Left colon (tissue), 2 donors: ENCODE results near the gene EFEMP2. TPM values are rescaled to one million over a fixed set of nuclear protein-coding genes. Genes with fewer than 3 reads are reported as not detected.

ENCODE experiments used
- ATAC-seq: fragments of 200-7000 bp; cut with Tn5 transposase; one replicate; pipeline ENCODE4 v1.9.1; 2020; ENCODE audit warnings: mild to moderate bottlenecking, moderate library complexity
- DNase-seq, 2 donors: peaks; one replicate each; pipeline ENCODE4 v3.0.0-alpha.2; 2020
- intact Hi-C, 2 donors: fragments of 100-400 bp; cut with DNase I in 1 of 2; cut with micrococcal nuclease in 1 of 2; formaldehyde crosslinking; loops; one replicate each; pipeline versions ENCODE4 v1.11.2 to v1.14.0; 2022; cut with DNase I, micrococcal nuclease
- long read RNA-seq: library from polyadenylated mRNA; unstranded; transcript quantifications from one replicate; pipeline ENCODE4 v2.0.0, GENCODE V29; 2021
- total RNA-seq, 2 donors: library from RNA; stranded (reverse); fragmentation: NEBNext Ultra II Directional; extraction: Animal tissue kit (Norgen Biotek cat#: 25700); gene quantifications; one replicate each; pipeline ENCODE4 v1.2.1, GENCODE V29; 2021
- donor health status: DM: no; HTN: no; CAD: no.
- donor health status: DM: yes; HTN: yes; CAD: no.

EFEMP2 gene
- total RNA-seq, result 10 to 100 TPM in 1 of 2 donors, 1 to 10 TPM in 1; 4.5 to 21.4 TPM
- long read RNA-seq, transcript EFEMP2-201 (11 exons, 2,034 nt), result major isoform, 8 of 18 reads
- long read RNA-seq, partial matches to known transcripts, result 8 of 18 reads
- long read RNA-seq, other reads (novel, unspliced or antisense), result 2 of 18 reads

DNA sequence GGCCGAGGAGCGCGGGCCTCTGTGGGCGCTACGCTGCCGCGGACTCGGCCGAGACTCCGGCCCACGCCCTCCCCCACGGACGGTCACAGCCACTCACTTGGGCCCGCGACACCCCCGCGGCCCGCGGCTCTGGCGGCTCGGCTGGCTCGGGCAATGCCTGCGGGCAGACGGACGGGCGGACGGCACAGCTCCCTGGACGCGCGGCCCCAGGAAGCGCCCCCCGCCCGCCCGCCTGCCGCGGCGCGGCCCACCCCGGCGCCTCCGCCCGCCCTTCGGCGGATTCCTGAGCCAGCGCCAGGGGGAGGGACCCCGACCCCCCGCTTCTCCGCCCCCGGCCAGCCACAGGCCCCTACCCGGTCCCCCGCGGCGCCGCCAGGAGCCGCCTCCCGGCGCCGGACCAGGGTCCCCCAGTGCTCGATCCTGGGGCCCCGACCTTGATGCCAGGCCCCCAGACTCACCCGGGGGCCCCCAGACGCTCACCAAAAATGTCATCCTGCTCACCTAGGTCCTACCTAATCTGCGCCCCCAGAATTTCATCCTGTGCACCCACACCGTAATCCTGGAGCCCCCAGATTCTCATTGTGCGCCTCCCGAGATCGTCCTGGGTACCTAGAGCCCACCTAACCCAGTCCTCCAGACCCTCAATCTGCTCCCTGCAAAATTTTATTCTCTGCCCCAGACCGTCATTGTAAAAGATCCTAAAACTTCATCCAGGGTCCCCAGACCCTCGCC, at the start of gene EFEMP2:
Gene EFEMP2 (minus strand): TSS at position 215 of the 732 bp plus-strand sequence. CDS start 446 bp downstream, outside the sequence.
- ATAC-seq (peak; percentile 7), DNase-seq (peak in 1 of 2 donors; percentile 40)
- intact Hi-C loops, result no loop called here

DNA sequence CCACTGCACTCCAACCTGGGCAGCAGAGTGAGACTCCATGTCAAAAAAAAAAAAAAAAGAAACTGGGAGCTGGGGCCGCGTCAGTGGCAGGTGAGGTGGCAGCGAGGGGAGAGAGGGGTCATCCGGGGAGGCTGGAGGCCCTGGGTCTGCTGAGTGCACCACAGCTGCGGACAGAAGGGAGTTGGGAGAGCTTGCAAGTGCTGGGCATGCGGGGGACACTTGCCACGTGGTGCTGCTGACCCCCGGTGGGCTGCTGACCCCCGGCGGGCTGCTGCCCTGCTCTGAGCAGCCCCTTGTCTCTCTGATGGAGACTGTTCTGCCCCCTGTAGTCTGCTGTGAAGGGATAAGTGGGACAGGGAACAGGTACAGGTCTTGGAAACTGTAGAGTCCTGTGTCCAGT, 49.3 kb upstream of the EFEMP2 start:
- DNase-seq, result no peak
- intact Hi-C loops, result no loop called here
- ATAC-seq, result no peak

DNA sequence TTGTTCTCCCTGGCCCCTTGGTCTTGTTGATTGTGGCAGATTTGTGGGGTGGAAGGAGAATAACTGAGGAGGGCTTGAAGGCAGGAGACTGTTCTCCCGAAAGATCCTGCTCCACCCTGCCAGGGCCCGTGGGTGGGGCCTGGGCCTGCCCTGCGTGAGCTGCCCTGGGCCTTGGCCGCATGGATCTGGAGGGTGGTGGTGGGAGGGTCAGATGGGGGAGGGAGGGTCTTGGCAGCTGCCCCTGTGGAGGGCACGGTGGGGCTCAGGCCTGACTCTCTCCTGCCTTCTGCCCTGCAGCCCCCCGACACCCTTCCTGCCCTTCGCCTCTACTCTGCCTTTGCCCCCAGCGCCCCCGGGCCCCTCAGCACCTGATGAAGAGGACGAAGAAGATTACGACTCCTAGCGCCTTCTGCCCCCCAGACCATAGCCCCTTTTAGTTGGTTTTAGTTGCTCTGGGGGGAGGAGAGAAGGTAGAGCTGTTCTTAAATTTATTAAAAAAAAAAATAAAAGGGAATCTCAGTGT, 48.5 kb upstream of the EFEMP2 start:
- intact Hi-C loops, result no loop called here
- no peak for ATAC-seq
- DNase-seq, result no peak

DNA sequence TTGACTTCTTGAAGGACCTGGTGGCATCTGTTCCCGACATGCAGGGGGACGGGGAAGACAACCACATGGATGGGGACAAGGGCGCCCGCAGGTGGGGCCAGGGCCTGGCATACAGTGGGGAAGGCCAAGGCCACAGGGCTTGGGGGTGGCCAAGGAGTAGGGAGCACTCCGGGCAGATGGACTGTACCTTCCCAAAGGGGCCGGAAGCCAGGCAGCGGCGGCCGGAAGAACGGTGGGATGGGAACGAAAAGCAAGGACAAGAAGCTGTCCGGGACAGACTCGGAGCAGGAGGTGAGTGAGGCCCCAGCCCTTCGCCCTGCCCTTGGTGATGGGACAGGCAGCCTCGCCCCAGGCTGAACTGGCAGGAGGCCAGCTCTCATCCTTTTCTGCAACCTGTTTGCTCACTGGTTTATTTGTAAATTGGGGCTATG, 47.8 kb upstream of the EFEMP2 start:
- intact Hi-C loops, result no loop called here
- DNase-seq (peak in 1 of 2 donors; percentile 49), ATAC-seq (no peak)

DNA sequence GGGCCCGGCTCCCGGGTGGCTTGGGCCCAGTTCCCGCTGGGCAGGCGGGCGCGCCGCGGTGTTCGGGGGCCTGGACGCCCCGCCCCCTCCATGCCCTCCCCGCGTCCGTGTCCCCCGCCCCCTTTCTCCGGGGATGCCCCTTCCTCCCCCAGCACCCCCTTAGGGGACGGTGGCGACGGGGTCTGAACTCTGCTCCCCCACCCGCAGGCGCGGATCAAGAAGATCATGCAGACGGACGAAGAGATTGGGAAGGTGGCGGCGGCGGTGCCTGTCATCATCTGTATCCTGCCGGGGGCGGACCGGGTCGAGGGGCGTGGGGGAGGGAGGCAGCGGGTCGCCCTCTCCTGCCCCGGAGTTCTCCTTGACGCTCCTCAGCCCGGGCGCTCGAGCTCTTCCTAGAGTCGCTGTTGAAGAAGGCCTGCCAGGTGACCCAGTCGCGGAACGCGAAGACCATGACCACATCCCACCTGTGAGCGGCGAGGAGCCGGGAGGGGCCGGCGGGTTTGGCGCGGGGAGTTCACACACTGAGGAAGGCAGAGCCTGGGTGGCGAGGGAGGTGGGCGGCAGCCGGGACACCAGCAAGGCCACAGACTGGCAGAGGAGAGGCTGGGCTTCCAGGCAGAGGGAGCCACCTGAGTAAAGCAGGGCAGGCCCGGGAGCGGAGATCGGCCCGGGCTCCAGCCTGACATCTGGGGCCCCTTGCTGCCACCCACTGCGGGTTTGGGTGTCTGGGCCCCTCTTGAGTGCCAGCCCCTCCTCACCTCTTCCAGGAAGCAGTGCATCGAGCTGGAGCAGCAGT, 47.2 kb upstream of the EFEMP2 start:
- peak; percentile 65 to 68 for DNase-seq
- intact Hi-C loops, result no loop called here
- ATAC-seq, result peak; percentile 25

DNA sequence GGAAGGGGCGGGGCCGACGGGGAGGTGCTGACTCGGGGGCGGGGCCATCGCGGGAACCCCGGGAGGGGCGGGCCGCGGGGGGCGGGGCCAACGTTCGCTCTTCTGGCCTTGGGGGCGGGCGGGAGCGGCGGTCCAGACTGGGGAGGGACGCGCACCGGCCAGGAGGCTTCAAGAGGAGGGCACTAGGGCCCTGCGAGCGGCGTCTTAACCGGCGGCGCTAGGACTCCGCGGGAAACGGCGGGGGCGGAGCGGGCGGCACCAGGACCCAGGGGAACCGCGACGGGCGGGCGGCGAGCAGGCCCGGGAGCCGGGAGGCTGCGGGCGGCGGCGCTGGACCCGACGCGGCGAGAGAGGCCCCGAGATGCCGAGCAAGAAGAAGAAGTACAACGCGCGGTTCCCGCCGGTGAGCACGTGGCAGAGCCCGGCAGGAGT, 46.6 kb upstream of the EFEMP2 start, which contains the start of gene DRAP1:
Gene DRAP1 (plus strand): TSS at position 286 of the 432 bp plus-strand sequence. CDS start 76 bp downstream, at position 362.
- intact Hi-C loops, result no loop called here
- DNase-seq, result peak; percentile 99
- peak; percentile 89 for ATAC-seq

DNA sequence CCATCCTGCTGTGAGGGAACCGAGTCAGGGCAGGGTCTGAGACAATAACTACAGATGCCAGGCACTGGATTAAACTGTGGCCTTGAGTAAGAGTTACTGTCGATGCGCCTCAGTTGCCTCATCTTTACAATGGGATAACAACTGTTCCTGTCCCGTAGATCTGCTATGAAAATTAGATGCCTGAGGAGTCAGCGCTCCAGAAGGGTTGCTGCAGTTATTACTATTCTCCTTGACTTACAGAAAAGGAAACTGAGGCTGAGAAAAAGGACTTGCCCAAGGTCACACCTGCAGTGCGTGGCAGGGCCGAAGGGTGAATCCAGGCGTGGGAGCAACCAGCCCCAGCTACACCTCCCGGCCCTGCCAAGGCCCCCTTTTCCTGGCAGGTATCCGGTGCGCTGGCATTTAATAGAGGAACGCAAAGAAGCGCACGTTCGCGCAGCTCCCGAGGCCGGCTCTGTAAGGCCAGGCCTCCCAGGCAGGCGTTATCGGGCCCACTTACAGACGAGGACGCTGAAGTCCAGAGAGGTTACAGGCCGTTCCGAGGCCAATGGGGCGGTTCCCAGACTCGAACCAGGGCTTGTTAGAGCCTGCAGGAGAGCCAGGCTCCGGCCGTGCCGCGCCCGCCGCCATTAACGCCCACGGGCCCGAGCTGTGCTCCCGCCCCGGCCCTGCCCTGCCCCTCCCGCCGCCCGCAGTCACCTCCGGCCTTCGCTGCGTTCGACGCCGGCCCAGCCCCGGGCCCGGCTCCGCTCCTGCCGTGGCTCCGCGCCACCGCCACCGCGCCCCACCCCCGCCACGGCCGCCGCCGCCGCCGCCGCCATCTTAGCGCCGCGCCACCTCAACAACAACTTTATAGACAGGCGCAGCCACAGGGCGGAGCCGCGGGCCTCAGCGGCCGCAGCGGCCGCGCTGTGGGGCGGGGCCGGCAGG, 45.9 kb upstream of the EFEMP2 start, which contains the start of gene C11orf68:
Gene C11orf68 (minus strand): TSS at position 852 of the 930 bp plus-strand sequence. CDS start 31 bp downstream, at position 821.
- intact Hi-C loops, result no loop called here
- ATAC-seq (no peak), DNase-seq (no peak)

DNA sequence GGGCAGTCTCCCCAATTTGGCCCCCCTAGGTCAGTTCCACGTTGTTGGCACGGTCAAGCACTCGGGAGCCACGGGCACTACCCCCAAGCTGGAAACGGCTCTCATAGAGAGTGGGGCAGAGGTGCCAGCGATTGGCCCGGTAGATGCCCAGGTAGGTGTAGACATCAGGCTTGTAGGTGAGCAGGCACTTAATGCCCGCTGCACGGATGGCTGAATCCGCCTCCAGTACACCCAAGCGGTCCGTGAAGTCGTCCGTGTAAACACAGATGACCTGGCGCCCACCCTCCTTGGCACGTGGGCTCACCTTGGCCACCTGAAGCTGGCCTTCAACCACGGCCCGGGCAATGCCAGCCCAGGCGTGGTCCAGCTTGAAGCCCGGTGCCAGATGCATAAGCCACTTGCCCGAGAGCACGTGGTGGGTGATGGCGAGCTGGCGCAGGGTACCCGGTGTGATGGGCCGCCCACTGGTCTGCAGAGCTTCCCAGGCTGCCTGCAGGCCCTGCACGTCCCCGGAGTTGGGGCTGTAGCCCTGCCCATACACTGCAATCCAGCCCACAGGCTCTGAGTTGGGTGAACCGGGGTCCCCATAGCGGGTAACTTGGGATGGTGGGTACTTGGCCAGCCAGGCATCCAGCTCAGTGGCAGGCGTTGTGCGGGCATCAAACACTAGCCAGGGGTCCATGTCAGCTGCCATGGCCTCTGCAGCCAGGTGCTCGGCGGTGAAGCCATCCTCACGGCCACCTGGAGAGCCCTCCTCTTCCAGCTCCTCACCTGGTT, 45.0 kb upstream of the EFEMP2 start:
- ATAC-seq, result no peak
- no peak for DNase-seq
- intact Hi-C loops, result no loop called here

DNA sequence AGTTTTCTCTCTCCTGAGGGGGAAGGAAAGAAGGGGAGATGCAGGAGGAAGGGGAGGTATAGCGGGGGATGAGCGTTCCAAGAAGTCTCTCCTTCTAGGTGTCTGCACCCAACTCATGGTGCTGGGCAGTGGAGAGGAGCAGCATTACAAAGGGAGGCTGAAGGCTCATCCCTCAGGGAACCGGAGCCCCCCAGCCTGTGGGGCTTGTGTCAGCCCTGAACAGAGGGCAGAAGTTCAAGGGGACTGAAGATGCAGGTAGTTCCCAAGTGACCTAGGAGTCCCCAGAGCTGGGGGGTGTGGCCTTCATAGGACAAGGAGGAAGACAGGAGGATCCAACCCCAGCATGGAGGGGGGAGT, 44.5 kb upstream of the EFEMP2 start:
- ATAC-seq, result no peak
- DNase-seq, result no peak
- intact Hi-C loops, result no loop called here

DNA sequence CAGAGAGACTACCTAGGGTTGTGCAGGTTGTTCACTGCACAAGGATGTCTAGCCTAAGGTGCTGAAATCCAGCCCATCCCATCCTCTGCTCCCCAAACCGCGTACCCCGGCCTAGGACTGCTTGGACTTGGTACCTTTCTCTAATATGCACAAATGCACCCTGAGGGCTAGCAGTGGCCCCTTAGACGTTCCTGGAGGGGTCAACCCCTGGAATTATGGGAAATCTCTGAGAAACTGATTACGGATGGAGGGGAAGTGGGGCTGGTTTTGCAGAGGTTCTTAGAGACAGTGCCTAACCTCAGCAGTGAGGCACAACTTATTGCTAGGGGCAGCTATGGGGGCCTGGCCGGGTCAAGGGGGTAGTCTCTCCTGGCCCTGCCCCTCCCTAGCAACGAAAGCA, 43.8 kb upstream of the EFEMP2 start:
- intact Hi-C loops, result no loop called here
- ATAC-seq (no peak), DNase-seq (no peak)

DNA sequence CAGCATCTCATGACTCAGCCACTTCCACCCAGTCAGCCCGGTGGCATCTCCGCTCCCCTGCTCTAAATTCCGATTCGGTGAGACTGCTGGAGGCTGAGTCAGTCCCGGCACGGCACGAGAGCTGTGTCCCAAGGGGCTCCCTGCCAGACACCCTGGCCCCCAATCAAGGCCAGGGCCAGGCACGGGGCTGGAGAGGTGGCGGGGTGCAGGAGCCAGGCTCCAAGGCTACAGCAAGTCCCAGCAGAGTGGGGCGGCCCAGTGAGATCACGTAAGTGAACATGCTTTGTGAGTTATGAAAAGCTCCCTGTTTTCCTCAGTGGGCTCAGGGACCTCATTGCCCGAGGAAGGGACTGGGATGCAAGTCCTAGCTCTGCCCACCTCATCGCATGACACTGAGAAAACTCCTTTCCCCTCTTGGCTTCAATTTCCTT, 43.2 kb upstream of the EFEMP2 start:
- ATAC-seq, result no peak
- peak; percentile 49 to 76 for DNase-seq
- intact Hi-C loops, result no loop called here

DNA sequence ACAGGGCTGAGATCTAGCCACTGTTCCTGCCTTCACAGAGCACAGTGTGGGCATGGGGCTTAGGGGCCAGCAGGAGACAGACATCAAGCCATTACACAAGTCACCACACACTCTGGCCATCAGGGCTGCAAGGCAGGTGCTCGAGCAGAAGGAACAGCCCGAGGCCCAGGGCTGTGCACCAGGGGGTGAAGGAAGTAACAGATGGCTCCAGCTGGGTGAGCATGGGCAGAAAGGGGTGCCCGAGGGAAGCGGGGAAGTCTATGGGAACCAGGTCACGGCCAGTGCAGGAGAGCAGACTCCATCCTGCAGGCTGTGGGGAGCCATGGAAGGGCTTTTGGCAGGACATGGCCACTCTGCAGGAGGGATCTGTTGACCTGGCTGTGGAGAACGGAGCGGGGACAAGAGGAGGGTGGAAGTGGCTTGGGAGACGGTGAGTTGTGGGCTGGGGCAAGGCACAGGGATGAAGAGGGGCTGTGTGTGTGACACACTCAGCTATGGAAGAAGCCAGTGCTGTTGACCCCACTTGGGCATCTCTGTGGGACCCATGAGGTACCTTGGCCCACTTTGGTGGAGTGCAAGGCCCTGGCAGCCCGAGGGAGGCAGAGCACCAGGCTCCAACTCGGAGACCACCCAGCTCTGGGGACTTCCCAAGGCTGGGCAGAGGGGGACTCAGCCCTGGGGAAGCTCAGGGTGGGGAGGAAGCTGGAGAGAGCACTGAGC, 42.7 kb upstream of the EFEMP2 start:
- intact Hi-C loops, result no loop called here
- ATAC-seq (no peak), DNase-seq (no peak)

DNA sequence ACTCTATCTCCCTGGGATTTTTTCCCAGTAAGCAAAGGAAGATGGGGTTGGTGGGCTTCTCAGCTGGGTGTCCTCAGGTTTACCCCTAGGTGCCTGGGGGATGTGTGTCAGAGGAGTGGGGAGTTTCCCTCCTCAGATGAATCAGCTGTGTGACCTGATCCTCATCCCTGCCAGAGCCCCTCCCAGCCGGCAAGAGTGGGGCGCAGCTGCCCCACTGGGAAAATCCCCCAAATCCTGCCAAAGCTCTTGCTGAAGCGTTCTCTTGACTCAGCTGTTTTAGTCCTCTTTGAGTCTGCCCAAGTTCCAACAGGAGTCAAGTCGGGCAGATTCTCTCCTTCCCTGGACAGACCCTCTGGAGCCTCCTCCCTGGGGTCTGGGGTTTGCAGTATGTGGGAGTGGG, 40.2 kb upstream of the EFEMP2 start:
- intact Hi-C loops, result no loop called here
- ATAC-seq (no peak), DNase-seq (no peak)

DNA sequence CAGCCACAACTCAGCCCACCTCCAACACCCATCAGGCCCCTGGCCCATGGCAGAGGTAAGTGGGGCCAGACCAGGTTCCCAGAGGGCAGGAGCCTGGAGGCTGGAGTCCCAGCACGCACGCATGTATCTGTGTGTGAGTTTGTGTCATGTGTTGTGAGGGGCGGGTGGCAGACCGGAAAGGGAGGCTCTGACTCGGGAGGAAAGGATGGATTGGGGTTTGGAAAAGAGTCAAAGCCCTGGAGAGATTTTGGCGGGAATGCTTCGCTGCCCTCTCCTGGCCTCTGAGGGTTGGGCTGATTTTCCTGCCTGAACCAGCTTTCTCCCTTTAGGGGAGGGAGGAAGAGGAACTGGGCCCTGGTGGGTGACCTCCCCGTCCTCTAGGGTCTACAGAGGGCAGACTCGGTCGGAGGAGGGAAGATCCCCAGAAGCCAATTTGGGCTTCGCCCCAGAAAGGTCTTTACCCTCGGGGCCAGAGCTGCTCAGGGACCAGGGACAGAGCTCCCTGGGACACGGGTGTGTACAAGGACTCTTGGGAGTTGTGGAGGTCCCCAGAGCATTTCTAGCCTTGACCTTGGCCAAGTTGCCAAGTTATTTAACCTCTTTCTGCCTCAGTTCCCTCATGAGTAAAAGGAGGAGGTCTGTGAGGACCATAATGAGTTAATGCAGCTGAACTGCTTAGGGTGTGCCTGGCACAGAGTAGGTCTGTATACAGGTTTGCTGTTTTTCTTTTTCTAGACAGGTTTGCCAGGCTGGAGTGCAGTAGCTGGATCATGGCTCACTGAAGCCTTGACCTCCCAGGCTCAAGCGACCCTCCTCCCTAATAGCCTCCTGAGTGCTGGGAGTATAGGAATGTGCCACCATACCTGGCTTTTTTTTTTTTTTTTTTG, 39.3 kb upstream of the EFEMP2 start:
- intact Hi-C loops, result no loop called here
- peak; percentile 43 for ATAC-seq
- DNase-seq, result no peak

DNA sequence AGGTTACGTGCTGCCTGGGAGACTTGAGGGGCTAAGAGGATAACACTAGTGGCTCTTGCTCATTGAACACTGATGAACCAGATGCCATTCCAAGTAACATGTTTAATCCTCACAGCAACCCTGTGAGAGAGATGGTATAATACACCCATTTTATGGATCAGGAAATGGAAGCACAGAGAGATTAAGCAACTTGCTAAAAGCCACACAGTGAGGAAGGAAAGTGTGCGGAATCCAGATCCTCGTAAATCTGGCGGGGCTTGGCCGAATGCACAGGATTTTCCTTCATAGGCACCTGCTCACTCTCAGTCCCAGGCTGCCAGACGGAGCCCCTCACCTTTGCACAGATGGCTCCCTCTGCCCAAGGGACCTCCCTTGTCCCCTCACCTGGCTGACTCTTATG, 35.3 kb upstream of the EFEMP2 start:
- intact Hi-C loops, result no loop called here
- DNase-seq, result no peak
- no peak for ATAC-seq

DNA sequence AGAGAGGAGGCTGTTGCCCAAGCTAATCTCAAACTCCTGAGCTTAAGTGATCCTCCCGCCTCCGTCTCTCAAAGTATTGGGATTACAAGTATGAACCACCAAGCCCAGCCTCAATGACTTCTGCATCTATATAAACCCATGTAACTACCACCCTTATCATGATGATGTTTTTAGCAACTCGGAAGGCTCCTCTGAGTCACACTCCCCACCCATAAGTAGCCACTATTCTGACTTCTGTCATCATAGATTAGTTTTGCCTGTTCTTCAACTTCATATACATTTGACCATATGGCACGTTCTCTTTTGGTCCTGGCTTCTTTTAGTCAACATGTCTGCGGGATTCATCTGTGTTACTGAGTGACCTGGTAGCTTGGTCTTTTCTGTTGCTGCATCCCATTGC, 34.0 kb upstream of the EFEMP2 start:
- ATAC-seq, result no peak
- DNase-seq, result no peak
- intact Hi-C loops, result no loop called here
